Ishikawa (cell line): Measurements from ENCODE around the gene SHISA3.

Experiments
- RAD21 ChIP-seq: IDR thresholded peaks from 2 replicates; pipeline ENCODE4 v1.6.1; 2012; ENCODE audit warnings: low read depth
- TAF1 ChIP-seq: IDR thresholded peaks from 2 replicates; pipeline ENCODE4 v1.6.1; 2012; ENCODE audit warnings: low read depth, mild to moderate bottlenecking

DNA sequence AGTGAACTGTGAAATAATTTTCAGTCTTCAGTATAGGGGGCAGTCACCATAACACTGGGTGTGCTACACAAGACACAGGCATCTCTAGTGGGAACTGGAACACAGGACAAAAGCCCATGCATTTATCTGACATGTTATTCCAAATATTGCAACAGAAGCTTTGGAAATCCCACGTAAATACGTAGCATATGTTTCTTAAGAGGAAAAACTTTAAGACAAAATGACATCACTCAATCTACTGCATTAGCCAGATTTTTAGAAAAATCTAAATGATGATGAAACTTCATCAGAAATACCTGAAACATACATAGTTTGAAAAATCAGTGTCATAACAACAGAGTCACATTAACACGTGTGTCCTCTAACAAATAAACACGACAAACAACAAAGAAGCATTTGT is 14.5 kb downstream of the SHISA3 start:
- TF ChIP-seq TAF1 (no peak), RAD21 (no peak)
